NCI-H524 treated with DMSO at 0.1 percent for 48 hours (cell line): ENCODE results near the gene HOXA4.

Source experiments
- DNase-seq: peaks from one replicate; lab custom pipeline; 2025; lab: John Stamatoyannopoulos, UW

Gene HOXA4

GRCh38 chr7:27130540-27131389, at the start of gene HOXA4:
HOXA4 (minus strand) TSS chr7:27130757; CDS start chr7:27130733, 24 bp downstream.
- DNase-seq: peak; percentile 32

GRCh38 chr7:27179503-27180430, 49.2 kb upstream of the HOXA4 start:
- DNase-seq: no peak

GRCh38 chr7:27179030-27179429, 48.5 kb upstream of the HOXA4 start:
- no peak for DNase-seq

GRCh38 chr7:27178366-27178765, 47.8 kb upstream of the HOXA4 start:
- DNase-seq: no peak

GRCh38 chr7:27177795-27178320, 47.3 kb upstream of the HOXA4 start:
- no peak for DNase-seq

- DNase-seq: no peak
These were observed 46.6 kb upstream of the HOXA4 start for GRCh38 chr7:27176962-27177794.

DNA sequence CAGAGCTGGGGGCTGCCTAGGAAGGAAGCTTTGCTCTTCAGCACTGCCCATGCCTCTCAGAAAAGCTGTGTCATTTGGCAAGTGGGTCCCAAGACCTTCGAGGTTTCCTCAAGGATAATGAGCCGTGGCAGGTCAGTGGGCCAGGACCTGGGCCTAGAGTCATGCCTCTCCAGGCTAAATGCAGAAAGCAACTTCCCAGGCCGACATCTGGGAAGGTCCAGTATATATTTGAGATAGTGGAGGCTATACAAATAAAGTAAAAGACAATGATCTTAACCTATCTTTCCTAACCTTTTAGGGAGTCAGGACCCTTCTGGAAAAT, 45.9 kb upstream of the HOXA4 start:
- no peak for DNase-seq

DNA sequence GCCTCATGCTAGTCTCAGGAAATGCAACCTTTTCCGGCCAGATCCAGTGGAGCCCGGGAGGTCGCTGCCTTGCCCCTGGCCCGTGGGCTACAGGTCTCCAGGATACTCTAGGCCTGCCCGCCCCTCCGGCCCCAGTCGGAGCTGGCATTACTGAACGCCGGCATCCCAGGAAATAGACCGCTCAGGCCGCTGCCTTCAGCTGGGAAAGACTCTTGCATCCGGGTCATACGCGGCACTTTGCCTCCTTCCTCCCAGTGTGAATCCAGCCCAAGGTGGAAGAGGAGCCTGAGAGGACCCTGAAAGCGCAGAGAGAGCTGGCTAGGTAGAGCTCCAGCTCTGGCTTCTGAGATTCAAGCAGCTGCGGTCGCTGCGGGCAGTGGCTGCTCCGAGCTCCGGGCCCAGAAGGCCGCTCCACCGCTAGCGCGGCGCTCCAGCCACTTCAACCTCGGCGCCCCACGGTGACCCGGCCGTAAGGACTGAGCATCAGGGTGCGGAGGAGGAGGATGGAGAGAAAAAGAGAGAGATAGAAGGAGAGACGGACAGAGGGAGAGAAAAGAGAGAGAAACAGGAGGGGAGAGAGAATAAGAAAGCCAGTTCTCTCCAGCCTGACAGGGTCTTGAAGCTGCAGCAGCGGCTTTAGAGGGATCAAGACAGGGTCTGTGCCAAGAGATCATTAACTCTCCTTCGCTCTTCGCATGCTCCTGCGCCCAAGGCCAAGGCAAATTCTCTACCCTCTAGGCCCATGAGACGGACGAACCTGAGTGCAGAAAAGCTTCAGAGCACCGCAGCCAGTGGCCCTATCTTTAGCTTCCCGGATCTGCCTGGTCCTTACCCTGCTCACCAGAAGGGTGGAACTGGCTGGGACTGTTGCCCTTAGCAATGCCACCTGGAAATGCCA, 45.3 kb upstream of the HOXA4 start:
- DNase-seq: no peak

- DNase-seq: no peak
These were observed 44.5 kb upstream of the HOXA4 start for GRCh38 chr7:27174874-27175625.

DNA sequence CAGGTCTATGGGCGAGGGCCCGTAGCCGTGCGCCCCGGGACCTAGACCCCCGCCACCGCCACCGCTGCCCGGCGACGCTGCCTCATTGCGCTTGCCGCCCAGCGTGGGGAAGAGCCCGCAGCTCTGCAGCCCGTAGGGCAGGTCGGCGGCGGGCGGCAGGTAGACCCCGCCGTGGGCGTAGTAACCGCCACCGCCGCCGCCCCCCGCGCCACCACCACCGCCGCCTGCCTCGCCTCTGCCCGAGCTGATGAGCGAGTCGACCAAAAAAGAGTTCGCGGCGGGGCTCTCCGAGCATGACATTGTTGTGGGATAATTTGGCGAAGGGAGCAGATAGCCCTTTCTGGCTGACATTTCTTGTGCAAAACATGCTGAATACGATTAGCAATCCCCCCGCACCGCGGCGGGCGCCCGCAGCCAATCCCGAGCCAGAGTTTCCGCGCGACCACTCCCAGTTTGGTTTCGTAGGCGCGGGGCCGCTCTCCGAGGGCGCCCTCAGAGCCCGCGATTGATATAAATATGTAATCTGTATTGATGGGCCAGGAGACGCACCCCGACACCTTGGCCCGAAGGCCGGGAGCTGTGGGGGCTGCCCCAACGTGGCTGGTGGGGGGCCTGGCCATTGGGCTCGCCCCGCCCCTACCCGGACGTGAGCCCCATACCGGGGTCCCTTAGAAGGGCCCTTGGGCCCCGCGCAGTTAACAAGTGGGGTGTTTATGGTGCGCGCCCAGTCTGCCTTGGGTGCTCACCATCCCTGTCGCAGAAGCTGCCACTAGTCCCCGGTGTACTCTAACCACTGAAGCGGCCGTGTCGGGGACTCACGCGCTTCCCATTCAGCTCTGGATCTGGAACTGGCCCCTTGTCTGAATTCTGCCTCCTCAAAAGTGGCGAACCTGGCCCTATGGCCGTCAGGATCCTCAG, 43.7 kb upstream of the HOXA4 start, which contains the start of gene HOXA10:
TSS of gene HOXA10 (minus strand) at position 365 of the 918 bp plus-strand sequence. CDS start at position 351, 14 bp downstream.
- no peak for DNase-seq

DNA sequence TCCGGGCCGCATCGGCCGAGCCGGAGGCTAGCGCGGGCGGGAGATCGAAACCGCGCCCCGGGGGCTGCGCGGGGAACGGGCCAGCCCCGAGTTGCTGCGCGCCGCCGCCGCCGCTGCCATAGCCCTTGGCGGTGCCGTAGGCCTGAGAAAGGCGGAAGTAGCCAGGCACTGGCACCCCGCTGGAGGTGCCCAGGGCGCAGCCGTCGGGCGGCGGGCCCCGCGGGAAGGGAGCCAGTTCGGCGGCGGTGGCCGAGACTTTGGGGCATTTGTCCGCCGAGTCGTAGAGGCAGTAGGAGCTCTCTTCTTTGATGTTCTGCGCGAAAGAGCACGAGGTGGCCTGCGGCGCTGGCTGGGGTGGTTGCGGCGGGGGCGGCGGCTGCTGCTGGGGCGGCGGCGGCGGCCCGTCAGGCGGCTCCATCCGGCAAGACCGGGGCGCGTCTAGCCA, 43.0 kb upstream of the HOXA4 start:
- no peak for DNase-seq

- no peak for DNase-seq
These were observed 42.4 kb upstream of the HOXA4 start for GRCh38 chr7:27172823-27173510.

DNA sequence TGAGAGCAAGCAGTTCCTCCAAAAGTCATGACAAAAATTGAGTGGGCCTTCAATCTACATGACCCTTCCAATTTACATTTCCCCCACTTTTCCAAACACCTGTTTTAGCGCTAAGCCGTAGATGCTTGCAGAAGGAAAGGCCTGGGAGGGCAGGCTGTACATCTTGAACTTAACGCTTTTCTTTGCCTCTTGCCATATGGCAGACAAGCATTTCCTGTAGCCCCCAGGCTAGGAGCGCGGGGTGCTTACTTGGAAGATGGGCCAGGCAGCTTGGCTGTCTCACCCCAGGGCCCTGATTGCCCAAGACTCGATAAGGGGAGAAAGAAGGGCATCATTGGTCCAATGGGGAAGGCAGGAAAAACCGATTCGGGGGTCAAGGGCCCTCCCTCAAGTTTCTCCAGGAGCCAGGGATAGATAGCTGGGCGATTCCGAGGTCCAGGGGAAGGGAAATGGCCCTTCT, 41.8 kb upstream of the HOXA4 start:
- peak; percentile 43 for DNase-seq

- no peak for DNase-seq
These were observed 41.2 kb upstream of the HOXA4 start for GRCh38 chr7:27171637-27172314.

DNA sequence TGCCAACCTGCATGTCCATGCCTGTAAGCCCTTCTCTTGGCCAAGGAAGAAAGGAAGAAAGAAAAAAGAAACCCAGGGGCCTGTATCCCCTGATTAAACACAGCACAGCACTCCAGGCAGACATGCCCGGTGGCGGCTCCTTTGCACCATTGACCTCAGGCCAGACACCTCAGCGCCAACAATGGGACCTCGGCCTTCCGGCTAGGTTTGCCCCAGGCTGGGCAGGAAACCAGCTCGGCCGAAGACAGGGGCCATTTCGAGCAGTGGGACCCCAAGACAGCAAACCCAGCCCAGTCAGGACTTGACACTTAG, 40.7 kb upstream of the HOXA4 start:
- DNase-seq: no peak

- DNase-seq: no peak
These were observed 40.1 kb upstream of the HOXA4 start for GRCh38 chr7:27170426-27171324.
